EH (cell line): ENCODE data around the gene SCRN3.
"Not testable (repeated sequence)": the region's sequence is repeated elsewhere in the genome, so short reads cannot be mapped to it uniquely, and the experiment has no call there.

Source experiments
- DNase-seq: peaks from one replicate; pipeline ENCODE4 v3.0.0-alpha.2; 2015; ENCODE audit warnings: low read depth

Gene SCRN3

GRCh38 chr2:174410039-174410438 lies 14.5 kb downstream of the SCRN3 start:
- not testable (repeated sequence) for DNase-seq

- DNase-seq = no peak
Measured at GRCh38 chr2:174412256-174412655, 16.7 kb downstream of the SCRN3 start.

GRCh38 chr2:174428214-174428613 lies 32.7 kb downstream of the SCRN3 start:
- DNase-seq = no peak

DNA sequence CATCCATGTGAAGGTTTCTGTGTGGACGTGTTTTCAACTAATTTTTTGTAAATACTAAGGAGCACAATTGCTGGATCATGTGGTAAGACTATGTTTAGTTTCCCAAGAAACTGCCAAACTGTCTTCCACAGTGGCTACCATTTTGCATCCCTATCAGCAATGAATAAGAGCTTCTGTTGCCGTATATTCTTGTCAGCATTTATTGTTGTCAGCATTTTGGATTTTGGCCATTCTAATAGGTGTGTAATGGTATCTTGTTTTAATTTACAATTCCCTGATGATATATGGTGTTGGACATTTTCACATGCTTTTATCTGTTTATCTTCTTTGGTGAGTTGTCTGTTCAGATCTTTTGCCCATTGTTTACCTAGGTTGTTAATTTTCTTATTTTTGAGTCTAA lies 34.5 kb downstream of the SCRN3 start:
- DNase-seq = no peak

DNA sequence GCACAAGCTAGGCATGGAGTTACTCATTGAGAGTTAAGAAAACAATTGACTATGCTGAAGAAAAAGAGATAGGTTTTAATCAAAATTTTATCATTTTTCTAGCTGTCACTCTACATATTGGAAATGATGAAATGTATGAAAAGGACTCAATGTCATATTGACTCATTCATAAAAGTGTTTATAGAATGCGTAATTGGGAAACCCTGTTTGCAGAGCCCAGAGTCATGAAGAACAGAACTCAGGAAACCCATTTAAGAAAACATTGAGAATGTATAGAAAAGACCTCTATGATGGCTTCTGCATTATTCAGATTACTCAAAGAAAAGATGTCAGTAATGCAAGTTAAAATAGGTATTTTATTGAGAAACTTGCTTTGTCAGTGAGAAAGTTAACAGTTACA lies 36.4 kb downstream of the SCRN3 start:
- DNase-seq = no peak

DNA sequence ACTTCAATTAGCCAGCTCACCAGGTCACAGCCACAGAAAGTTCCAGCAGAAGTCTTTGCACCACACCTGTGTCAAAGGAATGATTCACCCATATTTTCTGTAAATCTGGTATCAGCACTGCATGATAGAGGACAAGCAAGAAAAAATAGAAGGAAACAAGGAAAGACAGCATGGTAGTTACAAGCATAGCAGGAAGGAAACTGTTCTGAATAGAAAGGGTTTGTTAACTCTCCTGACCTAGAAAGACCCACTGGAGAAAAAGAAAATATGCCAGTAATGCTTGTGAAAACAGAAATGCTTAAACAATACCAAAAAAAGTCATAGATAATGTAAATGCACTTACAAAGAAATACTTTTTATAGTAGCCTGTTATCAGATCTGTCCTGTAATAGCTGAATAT lies 40.8 kb downstream of the SCRN3 start:
- peak; percentile 54 for DNase-seq

GRCh38 chr2:174438146-174438886 lies 42.8 kb downstream of the SCRN3 start:
- DNase-seq = no peak

- DNase-seq = no peak
Measured at GRCh38 chr2:174439323-174439722, 43.8 kb downstream of the SCRN3 start.

- DNase-seq = peak; percentile 44
Measured at GRCh38 chr2:174439950-174440349, 44.4 kb downstream of the SCRN3 start.

- peak; percentile 92 for DNase-seq
Measured at GRCh38 chr2:174442546-174443510, 47.3 kb downstream of the SCRN3 start.

- DNase-seq = no peak
Measured at GRCh38 chr2:174444761-174445160, 49.2 kb downstream of the SCRN3 start.

DNA sequence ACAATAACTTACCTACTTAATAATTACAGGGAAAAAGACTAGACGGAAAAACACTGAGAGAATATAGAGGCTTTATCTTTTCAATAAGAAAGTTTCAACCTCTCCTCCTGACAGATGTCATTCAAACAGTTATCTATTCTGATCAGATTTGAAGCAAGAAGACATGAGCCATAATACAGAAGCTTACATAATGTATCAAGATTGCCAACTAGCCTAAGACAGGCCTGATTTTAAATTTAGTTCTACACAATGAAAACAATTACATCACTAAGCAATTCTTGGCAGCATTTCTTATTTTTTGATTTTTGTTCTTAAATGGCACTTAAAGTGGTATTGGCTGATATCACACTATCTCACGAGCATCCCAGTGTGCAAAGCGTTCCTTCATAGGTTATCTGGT lies 49.7 kb downstream of the SCRN3 start:
- DNase-seq = no peak

DNA sequence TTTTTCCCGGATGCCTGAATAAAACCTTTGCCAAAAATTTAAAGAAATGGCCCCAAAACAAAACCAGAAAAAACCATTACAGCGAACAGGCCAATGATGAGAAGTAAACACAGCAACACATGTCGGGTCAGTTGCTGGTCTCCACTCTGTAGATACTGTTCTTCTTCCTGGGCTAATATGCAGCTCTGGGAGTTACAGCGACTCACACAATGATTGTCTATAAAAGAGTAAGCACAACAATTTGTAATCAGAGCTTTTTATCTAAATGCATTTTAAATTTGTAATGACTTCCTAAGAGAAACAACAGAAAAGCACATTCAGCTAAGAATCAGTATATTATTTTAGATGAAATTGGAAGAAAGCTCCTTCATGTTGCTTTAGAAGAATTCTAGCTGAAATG lies 51.0 kb downstream of the SCRN3 start:
- DNase-seq = no peak

GRCh38 chr2:174449033-174449432 lies 53.5 kb downstream of the SCRN3 start:
- peak; percentile 44 for DNase-seq

DNA sequence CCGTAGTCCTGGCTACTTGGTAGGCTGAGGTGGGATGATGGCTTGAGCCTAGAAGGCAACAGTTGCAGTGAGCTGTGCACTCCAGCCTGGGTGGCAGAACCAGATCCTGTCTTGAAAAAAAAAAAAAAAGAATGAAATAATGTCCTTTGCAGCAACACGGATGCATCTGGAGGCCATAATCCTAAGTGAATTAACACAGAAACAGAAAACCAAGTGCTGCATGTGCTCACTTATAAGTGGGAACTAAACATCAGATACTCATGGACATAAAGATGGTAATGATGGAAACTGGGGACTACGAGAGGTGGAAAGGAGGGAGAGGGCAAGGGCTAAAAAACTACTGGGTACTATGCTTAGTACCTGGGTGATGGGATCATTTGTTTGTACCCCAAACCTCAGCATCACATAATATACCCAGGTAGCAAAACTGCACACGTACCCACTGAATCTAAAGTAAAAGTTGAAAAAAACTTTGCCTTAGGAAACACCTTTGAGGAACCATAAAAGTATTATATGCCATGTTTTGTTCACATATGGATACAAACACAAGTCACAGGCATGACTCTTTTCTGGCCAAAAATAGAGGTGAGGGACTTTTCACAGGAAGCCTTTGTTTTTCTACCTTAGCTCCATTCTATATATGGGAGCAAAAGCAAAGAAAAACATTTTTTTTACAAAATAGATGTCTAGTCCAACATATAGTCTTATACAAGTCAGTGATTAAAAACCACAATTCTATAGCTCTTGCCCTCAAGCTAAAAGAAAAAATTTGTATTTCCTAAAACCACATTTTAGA lies 54.7 kb downstream of the SCRN3 start:
- no peak for DNase-seq

DNA sequence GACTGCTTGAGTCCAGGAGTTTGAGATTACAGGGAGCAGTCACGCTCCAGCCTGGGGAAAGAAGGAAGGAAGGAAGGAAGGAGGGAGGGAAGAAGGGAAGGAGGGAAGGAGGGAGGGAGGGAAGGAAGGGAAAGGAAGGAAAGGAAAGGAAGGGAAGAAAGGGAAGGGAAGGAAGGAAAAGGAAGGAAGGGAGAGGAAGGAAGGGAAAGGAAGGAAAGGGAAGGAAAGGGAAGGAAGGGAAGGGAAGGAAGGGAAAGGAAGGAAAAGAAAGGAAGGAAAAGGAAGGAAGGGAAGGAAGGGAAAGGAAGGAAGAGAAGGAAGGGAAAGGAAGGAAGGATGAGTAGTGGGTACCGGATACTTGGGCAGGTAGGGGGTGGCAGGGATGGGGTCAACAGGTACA lies 59.0 kb downstream of the SCRN3 start:
- no peak for DNase-seq

DNA sequence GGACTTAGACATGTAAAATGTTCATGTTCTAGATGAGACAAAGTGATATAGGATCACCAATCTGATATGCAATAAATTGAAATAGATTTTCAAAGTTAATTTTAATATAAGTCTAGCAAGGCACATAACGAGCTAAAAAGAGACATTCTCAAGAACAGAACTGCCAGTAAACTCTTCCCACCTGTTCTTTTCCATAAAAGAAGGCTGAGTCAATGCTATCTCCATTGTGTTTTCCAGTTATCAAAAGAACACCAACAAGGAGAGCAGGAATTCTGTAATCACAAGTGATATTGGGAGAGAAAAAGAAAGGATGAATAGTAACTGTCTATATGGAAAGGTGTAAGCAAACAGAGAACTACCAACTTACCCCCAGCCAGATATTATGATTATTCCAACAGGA lies 65.7 kb downstream of the SCRN3 start:
- no peak for DNase-seq

DNA sequence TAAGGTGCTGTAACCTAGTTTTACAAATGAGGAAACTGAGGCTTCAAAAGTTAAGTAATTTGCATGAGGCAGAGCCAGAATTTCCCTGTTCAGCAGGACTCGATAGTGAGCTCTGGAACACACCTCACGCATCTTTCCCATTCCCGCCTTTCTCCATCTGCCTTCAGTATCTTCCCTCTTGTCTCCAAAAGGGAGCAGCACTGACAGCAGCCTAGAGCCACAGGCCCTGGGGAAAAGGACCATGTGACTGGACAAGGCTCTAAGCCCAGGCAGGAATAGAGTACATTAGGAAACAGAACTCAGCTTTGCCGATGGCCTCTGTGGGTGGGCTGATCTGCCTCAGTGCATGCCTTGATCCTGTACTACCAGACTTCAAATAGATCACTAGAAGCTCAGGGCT lies 69.8 kb downstream of the SCRN3 start:
- DNase-seq = peak; percentile 40

GRCh38 chr2:174473796-174474195 lies 78.3 kb downstream of the SCRN3 start:
- DNase-seq = peak; percentile 79

- no peak for DNase-seq
Measured at GRCh38 chr2:174477759-174478158, 82.2 kb downstream of the SCRN3 start.
